OCI-LY7 (cell line): ENCODE data around the gene GTF3C1. TPM values are rescaled to one million over a fixed set of nuclear protein-coding genes. Genes with fewer than 3 reads are reported as not detected.

ENCODE experiments used
- BruUV-seq: library from RNA; stranded (reverse); fragments of 400-500 nt; replicated peaks from 2 replicates; lab custom pipeline; 2021; lab: Mats Ljungman, UMichigan
- CTCF ChIA-PET: fragments of 300-600 bp; sonication (Branson Sonifier 250); formaldehyde crosslinking; loops from one replicate; lab custom pipeline; 2022; ENCODE audit warnings: antibody characterized with exemption; ENCODE audit not compliant: unreplicated experiment; lab: Charles Lee
- POLR2A ChIA-PET: fragments of 300-600 bp; sonication (Branson Sonifier 250); formaldehyde crosslinking; loops from one replicate; lab custom pipeline; 2022; ENCODE audit warnings: antibody characterized with exemption; lab: Charles Lee
- DNase-seq: peaks from one replicate; pipeline ENCODE4 v3.0.0-alpha.2; 2015; ENCODE audit warnings: low spot score
- H2AFZ ChIP-seq: fragments of 200-600 bp; sonication (generic), shearing (Covaris generic); 2 replicates; pipeline ENCODE4 v1.6.1; 2014; ENCODE audit warnings: mild to moderate bottlenecking, antibody characterized with exemption, low read length, moderate library complexity
- H3K27ac ChIP-seq: fragments of 200-600 bp; sonication (generic); 2 replicates; pipeline ENCODE4 v1.5.1; 2014; ENCODE audit warnings: mixed run types, low read depth, mild to moderate bottlenecking, moderate library complexity, low read length, inconsistent platforms; ENCODE audit not compliant: poor library complexity, severe bottlenecking
- H3K36me3 ChIP-seq: fragments of 200-600 bp; sonication (generic); 2 replicates; pipeline ENCODE4 v1.6.1; 2014; ENCODE audit warnings: mild to moderate bottlenecking, antibody characterized with exemption, low read length, moderate library complexity, mixed read lengths; ENCODE audit not compliant: insufficient read depth
- H3K4me1 ChIP-seq: fragments of 200-600 bp; sonication (generic); 2 replicates; pipeline ENCODE4 v1.5.1; 2014; ENCODE audit warnings: mild to moderate bottlenecking, low read length; ENCODE audit not compliant: insufficient read depth, poor library complexity, severe bottlenecking
- H3K4me2 ChIP-seq: fragments of 200-600 bp; sonication (generic); 2 replicates; pipeline ENCODE4 v1.6.1; 2014; ENCODE audit warnings: mild to moderate bottlenecking, low read length
- H3K4me3 ChIP-seq: fragments of 200-600 bp; sonication (generic); 2 replicates; pipeline ENCODE4 v1.5.1; 2014; ENCODE audit warnings: mild to moderate bottlenecking, low read depth, low read length; ENCODE audit not compliant: poor library complexity, severe bottlenecking
- H3K79me2 ChIP-seq: fragments of 200-600 bp; sonication (generic); 2 replicates; pipeline ENCODE4 v1.6.1; 2016; ENCODE audit warnings: low read depth, mild to moderate bottlenecking, low read length, moderate library complexity, mixed read lengths; ENCODE audit not compliant: insufficient read depth
- H3K9me2 ChIP-seq: fragments of 200-600 bp; sonication (generic); 2 replicates; pipeline ENCODE4 v1.6.1; 2016; ENCODE audit warnings: mild to moderate bottlenecking, low read length, mixed read lengths; ENCODE audit not compliant: insufficient read depth
- H3K9me3 ChIP-seq: fragments of 200-600 bp; sonication (generic); 2 replicates; pipeline ENCODE4 v1.6.1; 2014; ENCODE audit warnings: mild to moderate bottlenecking, mixed run types, low read length, mixed read lengths
- H4K20me1 ChIP-seq: fragments of 200-600 bp; sonication (generic); 2 replicates; pipeline ENCODE4 v1.6.1; 2014; ENCODE audit warnings: mild to moderate bottlenecking, antibody characterized with exemption, low read length, moderate library complexity, mixed read lengths; ENCODE audit not compliant: insufficient read depth
- EZH2phosphoT487 ChIP-seq: fragments of 200-600 bp; sonication (generic); IDR thresholded peaks from 2 replicates; pipeline ENCODE4 v1.6.1; 2018; ENCODE audit warnings: low read depth, borderline replicate concordance, mild to moderate bottlenecking, mixed run types, antibody characterized with exemption, low read length, moderate library complexity, mixed read lengths
- intact Hi-C: fragments of 100-400 bp; cut with micrococcal nuclease; formaldehyde crosslinking; loops from one replicate; pipeline ENCODE4 v1.10.0; 2022; ENCODE audit not compliant: unreplicated experiment
- total RNA-seq, 2 experiments: library from RNA; depleted of rRNA in 1 of 2; stranded (reverse); fragments of >200 nt in 1 of 2; shearing (Covaris generic) in 1 of 2; gene quantifications; 2 replicates each; pipeline ENCODE4 v1.2.3, GENCODE V29; 2014 to 2022
- TF ChIP-seq, protein P1 (sequence below): fragments of 200-600 bp; sonication (generic); conservative IDR thresholded peaks from 2 replicates; pipeline ENCODE4 v1.5.1; 2014; ENCODE audit warnings: mild to moderate bottlenecking, antibody characterized with exemption, low read length, moderate library complexity, mixed read lengths

The GTF3C1 gene
- total RNA-seq, 2 experiments from 2014 or later = 48.3 to 57.1 TPM

DNA sequence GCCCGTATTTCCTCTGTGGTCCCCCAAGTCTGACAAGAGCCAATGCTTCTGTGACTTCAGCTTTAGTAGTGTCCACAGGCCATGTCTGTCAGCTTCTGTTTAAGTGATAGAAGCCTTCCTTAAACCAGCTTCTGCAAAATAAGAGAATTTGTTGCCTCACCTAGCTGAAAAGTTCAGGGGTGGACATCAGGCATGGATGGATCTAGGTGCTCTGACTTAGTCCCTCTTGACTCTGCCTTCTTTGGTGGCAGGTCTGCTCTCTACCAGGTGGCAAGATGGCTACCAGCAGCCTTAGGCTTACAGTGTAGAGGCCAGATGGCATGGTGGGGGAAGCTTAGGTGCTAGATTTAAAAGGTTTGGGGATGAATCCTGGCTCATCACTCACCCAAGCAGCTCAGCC lies 33.9 kb upstream of the GTF3C1 start:
- BruUV-seq = no TSS peak
- H2AFZ ChIP-seq = no peak overlapping the region
- no peaks in the 10 kb centered on the region for H3K36me3 ChIP-seq
- ChIA-PET POLR2A (interaction anchor here (0.5 kb wide), 1 partner anchor 1330 kb away, joined by 3 read pairs; no protein-coding TSS in a partner anchor), CTCF (no interaction called here)
- H3K79me2 ChIP-seq = no peaks in the 10 kb centered on the region
- H3K9me2 ChIP-seq = no peaks in the 10 kb centered on the region
- no peak overlapping the region for H3K4me3 ChIP-seq
- H4K20me1 ChIP-seq = no peaks in the 10 kb centered on the region
- TF ChIP-seq, protein P1, sequence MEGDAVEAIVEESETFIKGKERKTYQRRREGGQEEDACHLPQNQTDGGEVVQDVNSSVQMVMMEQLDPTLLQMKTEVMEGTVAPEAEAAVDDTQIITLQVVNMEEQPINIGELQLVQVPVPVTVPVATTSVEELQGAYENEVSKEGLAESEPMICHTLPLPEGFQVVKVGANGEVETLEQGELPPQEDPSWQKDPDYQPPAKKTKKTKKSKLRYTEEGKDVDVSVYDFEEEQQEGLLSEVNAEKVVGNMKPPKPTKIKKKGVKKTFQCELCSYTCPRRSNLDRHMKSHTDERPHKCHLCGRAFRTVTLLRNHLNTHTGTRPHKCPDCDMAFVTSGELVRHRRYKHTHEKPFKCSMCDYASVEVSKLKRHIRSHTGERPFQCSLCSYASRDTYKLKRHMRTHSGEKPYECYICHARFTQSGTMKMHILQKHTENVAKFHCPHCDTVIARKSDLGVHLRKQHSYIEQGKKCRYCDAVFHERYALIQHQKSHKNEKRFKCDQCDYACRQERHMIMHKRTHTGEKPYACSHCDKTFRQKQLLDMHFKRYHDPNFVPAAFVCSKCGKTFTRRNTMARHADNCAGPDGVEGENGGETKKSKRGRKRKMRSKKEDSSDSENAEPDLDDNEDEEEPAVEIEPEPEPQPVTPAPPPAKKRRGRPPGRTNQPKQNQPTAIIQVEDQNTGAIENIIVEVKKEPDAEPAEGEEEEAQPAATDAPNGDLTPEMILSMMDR = no peak
- TF ChIP-seq EZH2phosphoT487 = no peak
- no peaks in the 10 kb centered on the region for H3K4me1 ChIP-seq
- no peaks in the 10 kb centered on the region for H3K9me3 ChIP-seq
- no peak overlapping the region for H3K27ac ChIP-seq
- intact Hi-C loops = no loop called here
- no peak for DNase-seq
- no peak overlapping the region for H3K4me2 ChIP-seq

DNA sequence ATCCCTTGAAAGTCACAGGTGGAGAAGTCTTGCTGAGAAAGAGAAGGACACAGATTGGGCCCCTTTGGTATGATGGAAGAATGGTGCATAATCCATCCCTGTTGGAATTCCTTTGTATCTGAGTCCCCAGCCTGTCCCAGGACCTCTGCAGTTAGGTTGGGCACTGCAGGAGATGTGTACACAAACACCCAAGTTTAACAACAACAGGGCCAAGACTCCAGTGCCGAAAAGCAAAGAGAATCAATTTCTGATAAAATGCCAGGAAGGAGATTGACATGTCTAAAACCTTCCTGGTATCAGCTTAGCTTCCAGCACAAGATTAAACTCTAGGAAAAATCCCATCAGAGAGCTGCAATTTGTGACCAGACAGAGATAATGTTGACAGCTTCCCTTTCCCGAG lies 33.2 kb upstream of the GTF3C1 start:
- DNase-seq = no peak
- no peaks in the 10 kb centered on the region for H3K9me2 ChIP-seq
- H3K4me3 ChIP-seq = no peak overlapping the region
- intact Hi-C loops = no loop called here
- BruUV-seq = no TSS peak
- CTCF ChIA-PET = no interaction called here
- H4K20me1 ChIP-seq = no peaks in the 10 kb centered on the region
- POLR2A ChIA-PET = interaction anchor here (0.5 kb wide), 1 partner anchor 1331 kb away, joined by 3 read pairs; no protein-coding TSS in a partner anchor
- no peak overlapping the region for H2AFZ ChIP-seq
- H3K4me2 ChIP-seq = no peak overlapping the region
- H3K79me2 ChIP-seq = no peaks in the 10 kb centered on the region
- no peak overlapping the region for H3K27ac ChIP-seq
- no peaks in the 10 kb centered on the region for H3K9me3 ChIP-seq
- H3K4me1 ChIP-seq = no peaks in the 10 kb centered on the region
- H3K36me3 ChIP-seq = no peaks in the 10 kb centered on the region
- TF ChIP-seq, protein P1 = no peak
- no peak for TF ChIP-seq EZH2phosphoT487

DNA sequence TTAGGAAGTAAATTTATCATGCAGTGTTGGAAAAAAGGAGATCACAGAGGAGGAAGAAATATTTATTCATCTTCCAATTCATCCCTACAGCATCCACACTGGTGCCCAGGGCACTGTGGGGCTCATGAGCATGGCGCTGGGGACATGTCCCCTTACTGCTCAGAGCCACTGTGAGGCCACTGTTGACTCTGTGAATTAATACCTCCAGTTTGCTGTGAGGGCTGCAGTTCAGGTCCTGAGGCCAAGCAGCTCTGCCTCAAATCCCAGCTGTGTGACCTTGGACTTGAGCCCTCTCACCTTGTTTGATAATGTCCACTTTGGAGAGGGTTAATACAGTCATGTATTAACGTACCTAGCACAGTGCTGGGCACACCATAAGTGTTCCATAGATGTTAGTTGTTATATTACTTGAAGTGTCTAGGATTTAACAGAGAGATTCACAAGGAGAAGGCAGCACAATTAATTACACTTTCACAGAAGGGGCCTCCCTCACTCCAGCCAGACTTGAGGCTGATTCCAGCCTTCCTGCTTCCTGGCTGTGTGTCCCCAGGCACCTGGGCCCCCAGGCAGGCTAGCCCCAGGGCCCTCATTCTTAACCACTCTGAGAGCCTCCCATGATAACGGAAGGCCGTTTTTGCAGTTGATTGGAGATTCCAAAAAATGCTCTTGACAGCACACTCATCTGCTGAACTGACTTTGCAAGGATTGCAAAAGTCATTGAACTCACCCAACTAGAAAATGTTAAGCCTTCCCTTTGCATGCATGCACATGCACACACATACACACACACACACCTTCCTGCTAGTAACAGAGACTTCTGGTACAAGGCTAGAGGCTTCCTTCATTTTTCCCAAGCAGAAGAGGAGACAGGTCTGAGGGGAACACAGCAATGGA lies 29.6 kb upstream of the GTF3C1 start:
- H3K4me1 ChIP-seq = no peaks in the 10 kb centered on the region
- BruUV-seq = no TSS peak
- H3K27ac ChIP-seq = no peak overlapping the region
- no peaks in the 10 kb centered on the region for H4K20me1 ChIP-seq
- intact Hi-C loops = no loop called here
- no peak overlapping the region for H2AFZ ChIP-seq
- POLR2A ChIA-PET = interaction anchor here (0.6 kb wide), 1 partner anchor 433 kb away, joined by 6 read pairs; no protein-coding TSS in a partner anchor
- H3K9me3 ChIP-seq = no peaks in the 10 kb centered on the region
- no peaks in the 10 kb centered on the region for H3K9me2 ChIP-seq
- no peak overlapping the region for H3K4me3 ChIP-seq
- H3K79me2 ChIP-seq = no peaks in the 10 kb centered on the region
- H3K4me2 ChIP-seq = no peak overlapping the region
- TF ChIP-seq EZH2phosphoT487 = no peak
- TF ChIP-seq, protein P1 = no peak
- DNase-seq = no peak
- no peaks in the 10 kb centered on the region for H3K36me3 ChIP-seq
- CTCF ChIA-PET = no interaction called here
